ENCODE results near the gene JPH3. TPM values are rescaled to one million over a fixed set of nuclear protein-coding genes. Genes with fewer than 3 reads are reported as not detected.

JPH3 gene
- polyA plus RNA-seq, 1 donor from 2014 or later: 22.2 TPM

DNA sequence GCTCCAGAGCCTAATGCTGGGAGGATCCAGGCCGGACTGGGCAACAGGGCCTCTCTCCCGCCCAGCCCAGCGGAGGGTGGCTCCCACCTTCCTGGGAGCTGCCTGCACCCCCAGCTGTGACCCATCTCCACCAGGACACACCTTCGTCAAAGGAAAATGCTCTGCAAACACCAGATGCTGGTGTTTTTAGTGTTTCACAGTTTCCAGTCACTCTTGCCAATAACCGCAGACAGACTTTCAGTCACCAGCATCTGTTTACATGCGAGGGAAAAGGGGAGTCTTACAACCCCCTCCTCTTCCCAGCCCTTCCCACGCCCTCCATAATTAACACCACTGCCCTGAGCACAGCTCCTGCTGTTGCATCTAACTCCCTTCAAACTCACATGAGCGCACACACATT, 138.1 kb downstream of the JPH3 start:
- H3K9me2 ChIP-seq (ENCODE audit: insufficient read depth, low read length): no peaks in the 10 kb centered on the region
- TF ChIP-seq POLR2AphosphoS5 (IDR thresholded peaks at IDR 0.05): no peak
- no peak for TF ChIP-seq MXI1 (conservative IDR thresholded peaks at IDR 0.05; ENCODE audit: poor library complexity, severe bottlenecking)
- TF ChIP-seq, protein P1, sequence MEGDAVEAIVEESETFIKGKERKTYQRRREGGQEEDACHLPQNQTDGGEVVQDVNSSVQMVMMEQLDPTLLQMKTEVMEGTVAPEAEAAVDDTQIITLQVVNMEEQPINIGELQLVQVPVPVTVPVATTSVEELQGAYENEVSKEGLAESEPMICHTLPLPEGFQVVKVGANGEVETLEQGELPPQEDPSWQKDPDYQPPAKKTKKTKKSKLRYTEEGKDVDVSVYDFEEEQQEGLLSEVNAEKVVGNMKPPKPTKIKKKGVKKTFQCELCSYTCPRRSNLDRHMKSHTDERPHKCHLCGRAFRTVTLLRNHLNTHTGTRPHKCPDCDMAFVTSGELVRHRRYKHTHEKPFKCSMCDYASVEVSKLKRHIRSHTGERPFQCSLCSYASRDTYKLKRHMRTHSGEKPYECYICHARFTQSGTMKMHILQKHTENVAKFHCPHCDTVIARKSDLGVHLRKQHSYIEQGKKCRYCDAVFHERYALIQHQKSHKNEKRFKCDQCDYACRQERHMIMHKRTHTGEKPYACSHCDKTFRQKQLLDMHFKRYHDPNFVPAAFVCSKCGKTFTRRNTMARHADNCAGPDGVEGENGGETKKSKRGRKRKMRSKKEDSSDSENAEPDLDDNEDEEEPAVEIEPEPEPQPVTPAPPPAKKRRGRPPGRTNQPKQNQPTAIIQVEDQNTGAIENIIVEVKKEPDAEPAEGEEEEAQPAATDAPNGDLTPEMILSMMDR (IDR thresholded peaks at IDR 0.05; ENCODE audit: poor library complexity, severe bottlenecking): no peak
- no peak for TF ChIP-seq SMC3 (conservative IDR thresholded peaks at IDR 0.05; ENCODE audit: poor library complexity)
- TF ChIP-seq TAF1 (IDR thresholded peaks at IDR 0.05; ENCODE audit: low read depth): no peak
- TF ChIP-seq EZH2 (IDR thresholded peaks at IDR 0.05; ENCODE audit: borderline replicate concordance, insufficient read depth, low read length, poor library complexity, severe bottlenecking): no peak
- no peaks in the 10 kb centered on the region for H3K9me3 ChIP-seq (ENCODE audit: low read length)
- H3K27ac ChIP-seq (ENCODE audit: low read length): no peak overlapping the region
- H3K36me3 ChIP-seq (ENCODE audit: insufficient read depth, low read length): no peaks in the 10 kb centered on the region
- no peaks in the 10 kb centered on the region for H3K79me2 ChIP-seq (replicated peaks; ENCODE audit: insufficient read depth, low read length)
- no peaks in the 10 kb centered on the region for H4K20me1 ChIP-seq (ENCODE audit: insufficient read depth)
- no peak overlapping the region for H3K4me3 ChIP-seq (ENCODE audit: low read length)
- H2AFZ ChIP-seq (ENCODE audit: low read depth, low read length): no peak overlapping the region
- H3F3A ChIP-seq (ENCODE audit: insufficient read depth, low read length, poor library complexity, severe bottlenecking): no peaks in the 10 kb centered on the region
- no peak overlapping the region for H3K4me2 ChIP-seq (ENCODE audit: low read length)
- no peak overlapping the region for H3K9ac ChIP-seq (ENCODE audit: low read length)
- H3K27me3 ChIP-seq (ENCODE audit: insufficient read depth, low read depth, low read length): no peaks in the 10 kb centered on the region

DNA sequence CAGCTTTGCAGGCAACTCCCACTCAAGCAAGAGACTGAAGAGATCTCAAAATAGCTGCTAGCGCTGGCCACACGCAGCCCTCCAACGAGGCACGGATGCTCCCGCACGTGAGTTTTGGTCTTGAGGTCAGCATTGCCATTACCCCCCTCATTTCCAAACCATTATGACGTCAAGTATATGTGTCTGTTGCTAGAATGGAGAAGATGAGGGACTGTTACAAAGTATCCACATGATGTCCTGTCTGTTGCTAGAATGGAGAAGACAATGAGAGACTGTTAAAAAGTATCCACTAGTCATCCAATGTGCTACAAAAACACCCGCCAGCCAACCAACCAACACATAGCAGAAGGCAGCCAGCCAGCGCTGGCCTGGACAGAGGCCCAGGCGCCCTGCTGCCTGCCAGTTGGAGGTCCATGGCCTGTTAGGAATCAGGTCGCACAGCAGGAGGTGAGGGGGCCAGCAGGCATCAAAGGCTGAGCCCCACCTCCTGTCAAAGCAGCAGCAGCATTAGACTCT, 138.7 kb downstream of the JPH3 start:
- Histone ChIP-seq H3F3A (ENCODE audit: insufficient read depth, low read length, poor library complexity, severe bottlenecking) (no peaks in the 10 kb centered on the region), H3K27me3 (ENCODE audit: insufficient read depth, low read depth, low read length) (no peaks in the 10 kb centered on the region), H3K36me3 (ENCODE audit: insufficient read depth, low read length) (no peaks in the 10 kb centered on the region), H3K9me2 (ENCODE audit: insufficient read depth, low read length) (no peaks in the 10 kb centered on the region), H3K79me2 (replicated peaks; ENCODE audit: insufficient read depth, low read length) (no peaks in the 10 kb centered on the region), H3K9ac (ENCODE audit: low read length) (no peak overlapping the region), H3K27ac (ENCODE audit: low read length) (no peak overlapping the region), H3K9me3 (ENCODE audit: low read length) (no peaks in the 10 kb centered on the region), H4K20me1 (ENCODE audit: insufficient read depth) (no peaks in the 10 kb centered on the region), H3K4me2 (ENCODE audit: low read length) (no peak overlapping the region), H3K4me3 (ENCODE audit: low read length) (no peak overlapping the region), H2AFZ (ENCODE audit: low read depth, low read length) (no peak overlapping the region)
- no peak for TF ChIP-seq SMC3 (conservative IDR thresholded peaks at IDR 0.05; ENCODE audit: poor library complexity)
- no peak for TF ChIP-seq EZH2 (IDR thresholded peaks at IDR 0.05; ENCODE audit: borderline replicate concordance, insufficient read depth, low read length, poor library complexity, severe bottlenecking)
- no peak for TF ChIP-seq EP300 (conservative IDR thresholded peaks at IDR 0.05; ENCODE audit: poor library complexity, severe bottlenecking)
- no peak for TF ChIP-seq TAF1 (IDR thresholded peaks at IDR 0.05; ENCODE audit: low read depth)
- TF ChIP-seq, protein P1 (IDR thresholded peaks at IDR 0.05; ENCODE audit: poor library complexity, severe bottlenecking): no peak
- no peak for TF ChIP-seq POLR2AphosphoS5 (IDR thresholded peaks at IDR 0.05)
- TF ChIP-seq, protein P2, sequence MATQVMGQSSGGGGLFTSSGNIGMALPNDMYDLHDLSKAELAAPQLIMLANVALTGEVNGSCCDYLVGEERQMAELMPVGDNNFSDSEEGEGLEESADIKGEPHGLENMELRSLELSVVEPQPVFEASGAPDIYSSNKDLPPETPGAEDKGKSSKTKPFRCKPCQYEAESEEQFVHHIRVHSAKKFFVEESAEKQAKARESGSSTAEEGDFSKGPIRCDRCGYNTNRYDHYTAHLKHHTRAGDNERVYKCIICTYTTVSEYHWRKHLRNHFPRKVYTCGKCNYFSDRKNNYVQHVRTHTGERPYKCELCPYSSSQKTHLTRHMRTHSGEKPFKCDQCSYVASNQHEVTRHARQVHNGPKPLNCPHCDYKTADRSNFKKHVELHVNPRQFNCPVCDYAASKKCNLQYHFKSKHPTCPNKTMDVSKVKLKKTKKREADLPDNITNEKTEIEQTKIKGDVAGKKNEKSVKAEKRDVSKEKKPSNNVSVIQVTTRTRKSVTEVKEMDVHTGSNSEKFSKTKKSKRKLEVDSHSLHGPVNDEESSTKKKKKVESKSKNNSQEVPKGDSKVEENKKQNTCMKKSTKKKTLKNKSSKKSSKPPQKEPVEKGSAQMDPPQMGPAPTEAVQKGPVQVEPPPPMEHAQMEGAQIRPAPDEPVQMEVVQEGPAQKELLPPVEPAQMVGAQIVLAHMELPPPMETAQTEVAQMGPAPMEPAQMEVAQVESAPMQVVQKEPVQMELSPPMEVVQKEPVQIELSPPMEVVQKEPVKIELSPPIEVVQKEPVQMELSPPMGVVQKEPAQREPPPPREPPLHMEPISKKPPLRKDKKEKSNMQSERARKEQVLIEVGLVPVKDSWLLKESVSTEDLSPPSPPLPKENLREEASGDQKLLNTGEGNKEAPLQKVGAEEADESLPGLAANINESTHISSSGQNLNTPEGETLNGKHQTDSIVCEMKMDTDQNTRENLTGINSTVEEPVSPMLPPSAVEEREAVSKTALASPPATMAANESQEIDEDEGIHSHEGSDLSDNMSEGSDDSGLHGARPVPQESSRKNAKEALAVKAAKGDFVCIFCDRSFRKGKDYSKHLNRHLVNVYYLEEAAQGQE (IDR thresholded peaks at IDR 0.05; ENCODE audit: borderline replicate concordance): no peak
- no peak for TF ChIP-seq RAD21 (conservative IDR thresholded peaks at IDR 0.05)
- TF ChIP-seq MXI1 (conservative IDR thresholded peaks at IDR 0.05; ENCODE audit: poor library complexity, severe bottlenecking): no peak
